Stimulated activated CD8-positive, alpha-beta memory T cell treated with anti-CD3 and anti-CD28 coated beads, Interleukin-2, amount 100 ng/mL, for 1 hour (primary cell): Measurements from ENCODE around the gene PROM2.

ENCODE experiments used
- DNase-seq, 2 donors: peaks; one replicate each; pipeline ENCODE4 v3.0.0-alpha.2; 2020; ENCODE audit warnings: low read depth in 2 of 2

The PROM2 gene

GRCh38 chr2:95285542-95285932, 11.3 kb downstream of the PROM2 start:
- DNase-seq = no peak

- no peak for DNase-seq
These were observed 13.1 kb downstream of the PROM2 start for GRCh38 chr2:95287336-95287735.

GRCh38 chr2:95287806-95288205, 13.6 kb downstream of the PROM2 start:
- no peak for DNase-seq

GRCh38 chr2:95289253-95289652, 15.0 kb downstream of the PROM2 start:
- no peak for DNase-seq

GRCh38 chr2:95291222-95291621, 17.0 kb downstream of the PROM2 start:
- DNase-seq = no peak

GRCh38 chr2:95292623-95293260, 18.5 kb downstream of the PROM2 start:
- DNase-seq = no peak

GRCh38 chr2:95294579-95295250, 20.5 kb downstream of the PROM2 start:
- no peak for DNase-seq

- no peak for DNase-seq
These were observed 21.1 kb downstream of the PROM2 start for GRCh38 chr2:95295376-95295775.

- no peak for DNase-seq
These were observed 21.8 kb downstream of the PROM2 start for GRCh38 chr2:95296011-95296410.

- DNase-seq = no peak
These were observed 22.7 kb downstream of the PROM2 start, which contains the start of gene KCNIP3 for GRCh38 chr2:95296880-95297487. Gene KCNIP3, plus strand, starts transcription at chr2:95297347. Its CDS starts 92 bp downstream, at chr2:95297439.

GRCh38 chr2:95297639-95298395, 23.6 kb downstream of the PROM2 start:
- no peak for DNase-seq

- no peak for DNase-seq
These were observed 24.4 kb downstream of the PROM2 start for GRCh38 chr2:95298486-95299111.

- DNase-seq = no peak
These were observed 25.7 kb downstream of the PROM2 start for GRCh38 chr2:95299961-95300360.

- DNase-seq = no peak
These were observed 26.2 kb downstream of the PROM2 start for GRCh38 chr2:95300450-95300849.

GRCh38 chr2:95301186-95301585, 26.9 kb downstream of the PROM2 start:
- DNase-seq = no peak

- no peak for DNase-seq
These were observed 27.8 kb downstream of the PROM2 start for GRCh38 chr2:95301876-95302641.

- DNase-seq = no peak
These were observed 29.1 kb downstream of the PROM2 start for GRCh38 chr2:95303191-95303919.

GRCh38 chr2:95305380-95306061, 31.3 kb downstream of the PROM2 start:
- no peak for DNase-seq

GRCh38 chr2:95306336-95306895, 32.2 kb downstream of the PROM2 start:
- no peak for DNase-seq

- DNase-seq = no peak
These were observed 32.8 kb downstream of the PROM2 start for GRCh38 chr2:95307036-95307435.
